NCI-H1092 treated with DMSO at 0.1 percent for 48 hours (cell line): ENCODE measurements around the gene ARHGAP15.

Experiments
- DNase-seq: peaks from one replicate; lab custom pipeline; 2025; lab: John Stamatoyannopoulos, UW

The ARHGAP15 gene

DNA sequence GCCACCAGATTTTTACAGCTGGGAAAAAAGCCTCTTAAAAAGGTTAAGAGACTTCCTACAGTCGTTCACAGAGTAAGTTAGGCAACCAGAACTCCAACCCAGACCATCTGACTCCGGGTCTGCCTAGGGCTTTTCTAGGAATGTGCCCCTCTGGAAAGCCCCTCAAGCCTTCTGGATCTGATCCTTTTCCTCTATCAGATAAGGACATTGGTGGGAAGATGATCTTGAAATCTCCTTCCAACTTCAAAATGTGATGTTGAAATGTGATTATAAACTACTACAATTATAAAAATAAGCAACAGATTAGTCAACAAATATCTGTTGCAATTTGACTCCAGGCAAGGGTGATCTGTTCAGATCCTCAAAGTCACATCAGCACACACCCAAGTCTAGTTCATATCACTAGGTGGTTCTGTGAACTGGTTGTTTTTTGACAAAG lies 270.4 kb downstream of the ARHGAP15 start:
- DNase-seq: no peak

DNA sequence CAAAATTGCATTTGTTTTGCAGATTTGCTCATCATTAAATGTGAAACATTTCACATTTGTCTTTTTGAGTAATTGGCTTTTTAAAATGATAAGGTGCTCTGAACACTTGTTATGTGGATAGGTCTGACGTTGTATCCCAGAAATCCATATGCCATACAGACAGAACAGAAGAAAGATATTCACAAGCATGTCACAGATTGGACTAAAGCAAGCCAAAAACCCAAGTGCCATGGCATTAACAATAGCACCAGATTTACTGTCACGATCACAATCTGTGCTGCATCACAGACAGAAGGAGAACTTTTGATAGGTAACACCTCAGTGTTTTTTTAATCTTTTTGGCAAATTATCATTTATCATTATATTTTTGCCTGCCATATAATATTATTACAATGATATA lies 272.6 kb downstream of the ARHGAP15 start:
- DNase-seq: no peak

DNA sequence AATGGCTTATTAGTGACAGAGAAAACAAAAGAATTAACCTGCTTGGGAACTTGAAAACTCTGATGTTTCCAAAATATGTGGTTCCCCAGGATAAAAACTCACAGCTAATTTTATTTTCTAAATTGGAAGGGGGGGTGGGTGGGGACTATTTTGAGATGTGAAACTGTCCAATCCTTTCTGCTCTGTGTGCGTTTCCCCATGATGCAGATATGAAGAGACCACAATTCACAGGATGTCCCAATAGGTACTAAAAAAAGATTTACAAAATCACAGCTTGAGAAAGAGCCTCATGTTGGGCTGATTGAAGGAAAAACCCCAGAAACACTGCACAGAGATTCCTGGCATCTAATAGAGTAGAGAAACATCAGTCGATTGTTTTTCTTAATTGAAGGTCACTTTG lies 273.2 kb downstream of the ARHGAP15 start:
- no peak for DNase-seq

DNA sequence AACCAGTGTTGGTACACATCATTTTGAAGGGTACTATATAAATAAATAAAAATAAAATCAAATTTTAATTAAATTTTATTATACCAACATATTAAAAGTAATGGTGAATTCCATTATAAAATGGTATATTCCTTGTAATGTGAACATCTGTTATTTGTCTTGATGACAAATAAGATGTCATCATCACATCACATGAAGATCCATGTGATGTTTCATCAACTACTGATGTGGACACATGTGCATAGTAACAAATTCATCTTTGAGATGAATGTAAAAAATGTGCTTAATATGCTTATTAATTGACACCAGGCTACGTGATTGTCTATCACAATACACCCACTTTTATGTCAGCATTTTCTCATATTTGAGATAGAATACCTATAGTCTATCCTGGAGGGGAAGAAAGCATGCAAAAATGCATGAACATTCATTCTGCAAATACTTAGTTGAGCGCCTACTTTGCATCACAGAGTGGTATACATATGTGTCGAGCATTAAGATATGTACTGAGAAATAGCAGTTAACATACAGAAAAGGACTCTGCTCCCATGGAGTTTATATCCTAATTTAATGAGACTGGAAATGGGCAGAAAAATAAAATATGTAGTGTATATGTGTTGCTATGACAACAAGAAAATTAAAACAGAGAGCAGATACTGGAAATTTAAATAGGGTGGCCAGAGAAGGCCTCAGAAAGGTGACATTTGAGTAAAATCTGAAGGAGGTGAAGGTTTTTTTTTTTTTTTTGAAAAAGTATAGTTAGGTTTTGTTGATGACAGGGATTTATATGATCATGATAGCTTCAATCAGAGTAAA lies 281.1 kb downstream of the ARHGAP15 start:
- no peak for DNase-seq

DNA sequence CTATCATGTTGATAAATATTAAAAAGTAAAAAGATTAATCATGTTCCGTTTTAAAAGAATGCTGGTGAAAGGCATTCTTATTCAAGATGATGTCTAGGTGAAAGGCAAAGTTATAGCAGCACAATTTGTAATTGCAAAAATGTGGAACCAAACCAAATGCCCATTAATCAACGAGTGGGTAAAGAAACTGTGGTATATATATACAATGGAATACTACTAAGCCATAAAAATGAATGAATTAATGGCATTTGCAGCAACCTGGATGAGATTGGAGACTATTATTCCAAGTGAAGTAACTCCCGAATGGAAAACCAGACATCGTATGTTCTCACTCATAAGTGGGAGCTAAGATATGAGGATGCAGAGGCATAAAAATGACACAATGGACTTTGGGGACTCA lies 286.4 kb downstream of the ARHGAP15 start:
- no peak for DNase-seq

DNA sequence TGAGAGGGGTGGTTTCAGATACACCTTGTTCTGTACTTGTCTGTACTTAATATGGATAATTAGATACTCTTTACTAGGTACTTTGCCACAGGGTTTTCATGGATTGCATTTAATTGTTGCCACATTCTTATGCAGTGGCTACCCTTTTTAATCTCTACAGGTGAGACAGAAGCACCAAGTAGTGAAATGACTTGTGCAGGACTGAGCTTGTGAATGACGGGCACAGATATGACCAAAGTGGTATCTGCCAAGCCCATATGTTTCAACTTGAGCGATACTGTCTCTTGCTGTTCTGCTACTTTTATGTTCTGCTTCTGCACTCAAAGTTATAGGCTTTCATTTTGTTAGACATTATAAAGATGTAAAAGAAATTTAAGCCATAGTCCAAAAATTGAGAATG lies 288.2 kb downstream of the ARHGAP15 start:
- no peak for DNase-seq

DNA sequence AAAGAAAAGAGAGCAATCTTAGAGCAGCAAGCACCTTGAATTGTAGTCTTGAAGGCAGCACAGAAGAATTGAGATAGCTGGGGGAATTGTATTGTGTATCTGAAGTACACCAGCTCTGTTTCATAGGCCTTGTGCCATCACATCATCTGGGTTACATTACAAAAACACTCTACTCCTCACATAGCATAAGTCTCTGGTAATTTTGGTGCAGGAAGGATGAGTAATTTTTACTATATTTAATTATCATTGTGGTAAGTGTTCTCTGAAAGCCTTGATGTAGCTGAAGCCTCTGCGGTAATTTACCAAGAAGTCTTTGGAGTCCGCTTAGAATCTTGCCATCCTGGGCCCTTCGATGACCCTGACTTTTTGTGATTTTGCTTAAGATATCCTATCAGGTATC lies 291.1 kb downstream of the ARHGAP15 start:
- no peak for DNase-seq

DNA sequence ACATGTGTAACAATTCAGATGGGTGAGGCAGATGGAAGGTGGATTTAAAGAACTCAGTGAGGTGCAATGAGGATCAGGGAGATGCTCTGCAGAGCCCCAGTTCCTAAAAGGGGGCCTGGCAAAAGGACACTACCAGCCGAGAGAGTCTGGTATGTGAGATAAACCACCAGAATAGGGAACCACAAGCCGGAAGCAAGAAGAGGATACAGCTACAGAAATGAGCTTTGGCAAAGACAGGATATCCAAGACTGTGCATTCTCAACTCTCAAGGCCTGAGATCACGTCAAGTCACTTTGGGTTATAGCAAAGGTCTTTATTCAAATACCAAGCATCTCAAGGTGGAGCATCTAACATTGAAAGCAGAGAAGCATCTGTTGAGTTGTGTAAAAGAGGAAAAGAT lies 293.5 kb downstream of the ARHGAP15 start:
- no peak for DNase-seq

DNA sequence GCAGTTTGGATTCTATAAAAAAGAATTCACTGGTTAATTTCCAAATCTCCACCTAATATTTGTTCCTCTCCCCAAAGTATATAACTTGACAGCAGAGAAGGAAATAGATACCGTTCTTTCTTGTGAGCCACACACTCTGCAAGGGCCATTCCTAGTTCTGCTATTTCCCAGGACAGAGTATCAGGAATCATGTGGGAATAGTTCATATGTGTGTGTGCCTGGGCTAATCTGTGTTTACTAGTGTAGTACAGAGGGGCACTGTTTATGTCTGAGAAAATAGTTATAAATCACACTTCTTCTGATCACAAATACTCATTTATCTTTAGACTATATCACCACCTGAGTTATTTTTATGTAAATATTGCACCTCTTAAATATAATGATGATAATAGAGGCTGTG lies 296.7 kb downstream of the ARHGAP15 start:
- DNase-seq: no peak

DNA sequence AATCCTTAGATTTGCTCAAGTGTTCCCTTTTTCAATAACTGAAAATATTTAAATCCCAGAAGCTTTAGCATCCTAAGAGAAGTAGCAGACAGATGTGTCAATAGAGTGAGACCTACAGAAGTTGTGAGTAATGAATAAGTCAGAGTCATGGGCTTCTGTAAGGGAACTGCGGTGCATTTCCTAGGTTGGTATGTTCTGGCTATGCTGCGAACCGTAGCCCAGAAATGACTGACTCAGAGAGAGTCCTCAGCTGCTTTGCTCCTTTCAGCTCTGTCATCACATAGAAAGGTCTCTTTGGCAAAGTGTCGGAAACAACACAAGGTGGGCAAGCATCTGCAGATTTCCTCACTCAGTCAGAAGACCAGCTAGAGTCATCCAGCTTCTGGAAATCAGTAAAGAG lies 297.1 kb downstream of the ARHGAP15 start:
- DNase-seq: no peak

DNA sequence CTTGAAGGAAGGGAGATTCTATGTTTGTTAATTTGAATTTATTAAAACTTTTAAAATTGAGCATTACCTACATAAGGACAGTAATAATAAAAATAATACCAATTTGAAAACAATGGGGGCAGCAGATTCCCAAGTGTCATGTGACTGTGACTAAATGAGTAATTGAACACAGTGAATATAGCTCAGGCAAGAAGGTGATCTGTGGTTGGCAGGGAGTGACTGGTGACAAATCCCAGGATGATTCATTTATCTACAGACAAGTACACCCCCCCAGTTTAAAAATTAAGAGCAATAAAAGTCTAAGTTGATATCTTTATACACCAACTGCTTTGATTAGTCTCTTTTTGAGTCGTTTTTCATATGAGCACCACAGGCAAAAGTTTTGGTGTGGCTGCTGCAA lies 299.5 kb downstream of the ARHGAP15 start:
- DNase-seq: no peak

DNA sequence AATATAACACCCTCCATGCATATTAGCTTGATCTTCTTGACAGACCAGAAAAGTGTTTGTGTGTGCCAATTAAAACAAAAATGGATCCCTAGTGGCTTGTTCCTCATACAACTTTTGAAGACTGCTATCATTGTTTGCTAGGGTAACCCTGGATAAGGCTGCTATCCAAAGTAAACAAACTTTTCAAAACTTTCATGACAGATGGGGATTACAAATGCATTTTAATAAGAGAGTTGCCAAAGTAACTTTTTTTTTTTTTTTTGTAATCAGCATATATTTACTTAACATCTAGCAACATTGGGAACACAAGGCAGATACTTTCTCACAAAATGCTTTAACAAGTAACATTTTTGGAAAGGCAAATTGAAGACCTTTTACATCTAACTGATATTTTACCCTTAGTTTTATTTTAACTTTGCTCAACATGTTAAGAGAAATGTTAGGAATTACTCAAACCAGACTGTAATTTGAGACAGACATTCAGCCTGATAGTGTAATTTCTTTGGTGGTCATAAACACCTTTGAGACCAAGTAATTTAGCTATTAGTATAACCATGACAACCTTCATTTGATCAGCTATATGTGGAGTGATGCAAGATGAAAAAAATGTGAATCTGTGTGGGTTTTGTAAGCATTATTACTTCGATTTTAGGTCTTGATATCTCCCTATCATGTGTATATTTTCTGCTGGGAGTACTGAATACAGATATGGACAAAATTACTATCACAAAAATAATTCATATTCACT lies 300.9 kb downstream of the ARHGAP15 start:
- DNase-seq: no peak

DNA sequence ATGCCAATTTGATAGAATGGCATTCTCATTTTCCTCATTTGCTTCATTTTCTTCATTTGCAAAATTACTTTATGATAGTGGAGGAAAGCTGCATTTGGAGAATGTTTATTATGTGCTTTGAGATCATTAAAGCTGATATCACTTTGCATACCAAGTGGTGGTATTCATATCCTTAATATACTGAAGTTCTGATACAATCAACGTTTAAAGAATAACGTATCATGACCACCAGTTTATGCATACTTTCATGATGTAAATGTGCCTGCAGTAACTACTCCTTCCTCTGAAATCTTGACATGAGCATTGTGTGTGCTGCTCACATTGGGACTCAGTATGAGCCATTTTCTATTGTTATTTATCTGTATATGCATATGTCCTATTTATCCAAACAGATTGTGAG lies 302.1 kb downstream of the ARHGAP15 start:
- DNase-seq: no peak

DNA sequence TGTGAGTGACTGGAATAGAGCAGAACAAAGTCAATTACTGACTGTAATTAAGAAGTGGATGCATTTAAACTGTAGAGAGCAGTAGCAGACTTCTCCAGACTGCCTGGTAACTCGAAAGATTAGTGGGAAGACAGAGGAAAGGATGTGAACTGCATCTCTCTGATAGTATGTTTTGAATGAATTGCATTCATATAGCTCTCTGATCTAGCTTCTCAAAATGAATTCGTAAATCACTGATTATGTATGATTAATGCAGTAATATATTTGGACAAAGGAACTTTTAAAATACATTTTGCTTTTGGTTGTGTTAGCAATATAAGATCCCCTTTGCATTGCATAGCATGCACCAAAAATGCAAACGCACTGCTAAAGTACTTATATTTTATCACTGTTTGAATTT lies 304.0 kb downstream of the ARHGAP15 start:
- no peak for DNase-seq

DNA sequence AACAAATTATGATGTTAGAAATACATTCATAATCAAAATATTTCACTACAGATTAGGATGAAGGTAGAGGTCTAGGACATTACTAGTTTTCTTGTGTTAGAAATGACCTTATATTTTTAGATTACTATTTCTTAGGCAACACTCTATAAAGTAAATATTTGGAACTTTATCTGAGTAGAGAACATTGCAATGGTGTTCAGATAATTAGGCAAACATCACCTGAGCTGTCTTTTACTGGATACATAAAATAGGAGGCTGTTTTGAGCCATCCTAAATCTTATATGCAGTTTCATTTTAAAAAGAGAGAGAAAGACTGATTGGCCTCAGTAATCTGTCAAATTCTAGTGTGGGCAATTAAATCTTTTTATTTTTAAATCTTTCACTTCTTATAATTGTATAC lies 304.6 kb downstream of the ARHGAP15 start:
- DNase-seq: no peak

DNA sequence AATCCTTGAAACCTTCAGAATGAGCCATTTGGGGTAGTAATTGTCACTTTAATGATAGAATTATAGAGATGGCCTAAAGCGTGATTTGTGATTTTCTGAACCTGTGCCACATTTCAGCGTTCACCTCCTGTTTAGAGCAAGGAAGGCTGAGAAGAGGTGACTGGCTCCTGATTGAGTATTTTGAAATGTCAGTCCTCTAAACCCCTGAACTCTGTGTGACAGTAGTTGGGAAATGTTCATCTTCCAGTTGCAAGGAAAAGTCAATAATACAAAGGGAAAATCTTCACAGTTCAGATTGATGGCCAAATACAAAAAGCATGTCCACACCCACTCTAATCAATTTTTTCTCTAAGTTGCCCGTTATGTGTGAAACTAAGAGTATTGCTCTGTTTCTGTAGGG lies 305.2 kb downstream of the ARHGAP15 start:
- DNase-seq: no peak

DNA sequence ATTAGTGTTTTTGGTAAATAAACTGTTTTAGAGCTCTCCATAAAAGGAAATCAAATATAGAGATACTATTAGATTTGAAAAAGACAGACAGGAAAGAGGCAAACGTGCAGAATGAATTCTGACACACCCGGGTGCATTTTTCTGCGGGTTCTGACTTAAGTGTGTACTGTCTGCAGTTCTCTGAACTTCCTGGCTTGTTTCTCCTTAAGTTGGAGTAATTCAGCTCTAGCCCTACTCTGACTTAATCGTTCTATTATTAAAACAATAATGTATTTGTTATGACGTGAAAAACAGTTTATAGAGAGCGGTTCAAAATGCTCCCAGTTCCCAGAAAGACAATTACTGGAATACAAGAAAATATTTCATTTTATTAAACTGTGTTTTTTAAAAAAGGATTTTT lies 305.9 kb downstream of the ARHGAP15 start:
- no peak for DNase-seq

DNA sequence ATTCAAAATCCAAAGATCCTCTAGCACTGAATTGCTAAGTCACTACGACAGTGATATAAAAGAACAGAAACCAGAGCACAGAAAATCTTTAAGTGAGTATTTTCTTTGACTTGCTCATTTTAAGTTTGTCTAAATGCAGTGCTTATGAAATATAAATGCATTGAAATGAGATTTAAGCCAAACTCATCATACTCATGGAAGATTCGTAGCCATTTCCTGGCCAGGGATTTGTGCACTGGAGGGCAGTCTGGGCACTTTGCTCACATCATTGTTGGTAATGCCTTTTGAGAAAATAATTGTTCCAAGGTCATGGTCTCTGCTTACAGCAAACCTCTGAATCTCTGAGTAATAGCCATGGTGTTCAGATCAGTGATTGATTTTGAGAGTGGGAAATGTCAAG lies 307.7 kb downstream of the ARHGAP15 start:
- no peak for DNase-seq

DNA sequence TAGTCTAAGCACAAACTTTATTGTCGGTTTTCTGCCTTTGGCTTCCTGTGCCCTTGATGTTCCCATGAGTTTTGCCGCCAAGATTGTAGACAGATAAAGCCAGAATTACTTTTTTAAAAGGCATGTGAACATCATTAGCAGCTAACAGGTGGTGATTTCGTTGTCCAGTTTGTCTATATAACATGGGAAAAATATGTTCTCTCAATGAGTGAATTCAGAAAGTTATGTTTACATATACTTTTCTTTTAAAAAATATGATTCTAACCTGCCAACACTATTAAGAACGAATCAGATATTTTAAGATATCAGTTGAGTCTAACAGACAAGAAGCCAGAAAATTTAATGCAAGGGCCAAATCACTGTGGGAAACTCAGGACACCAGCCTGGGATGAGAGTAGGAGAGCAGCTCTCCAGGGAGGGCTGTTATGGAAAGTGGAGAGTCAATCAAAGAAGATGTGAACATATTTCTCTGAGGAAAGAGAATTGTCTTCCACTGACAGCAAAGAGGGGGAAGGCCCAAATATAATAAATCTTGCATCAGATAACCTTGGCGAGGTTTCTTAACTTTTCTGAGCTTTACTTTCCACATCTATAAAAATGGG lies 311.3 kb downstream of the ARHGAP15 start:
- DNase-seq: no peak

DNA sequence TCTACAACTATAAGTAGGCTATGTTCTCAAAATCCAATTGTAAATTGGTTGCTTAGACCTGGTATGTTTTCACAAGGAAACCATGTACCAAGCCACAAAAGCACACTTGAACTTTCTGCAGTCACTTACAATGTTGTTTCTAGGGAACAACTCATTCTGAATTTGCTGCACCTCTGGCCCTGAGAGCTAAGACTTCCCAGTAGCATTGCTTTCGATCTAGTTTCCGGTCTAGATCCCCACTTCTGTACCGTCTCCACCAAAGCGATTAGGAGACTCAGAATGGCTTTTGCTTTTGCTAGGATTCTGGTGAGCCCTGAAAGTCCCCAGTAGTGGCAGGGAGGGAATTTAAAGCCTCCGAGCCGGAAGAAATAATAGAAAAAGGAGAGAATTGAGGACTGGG lies 313.0 kb downstream of the ARHGAP15 start:
- DNase-seq: no peak

DNA sequence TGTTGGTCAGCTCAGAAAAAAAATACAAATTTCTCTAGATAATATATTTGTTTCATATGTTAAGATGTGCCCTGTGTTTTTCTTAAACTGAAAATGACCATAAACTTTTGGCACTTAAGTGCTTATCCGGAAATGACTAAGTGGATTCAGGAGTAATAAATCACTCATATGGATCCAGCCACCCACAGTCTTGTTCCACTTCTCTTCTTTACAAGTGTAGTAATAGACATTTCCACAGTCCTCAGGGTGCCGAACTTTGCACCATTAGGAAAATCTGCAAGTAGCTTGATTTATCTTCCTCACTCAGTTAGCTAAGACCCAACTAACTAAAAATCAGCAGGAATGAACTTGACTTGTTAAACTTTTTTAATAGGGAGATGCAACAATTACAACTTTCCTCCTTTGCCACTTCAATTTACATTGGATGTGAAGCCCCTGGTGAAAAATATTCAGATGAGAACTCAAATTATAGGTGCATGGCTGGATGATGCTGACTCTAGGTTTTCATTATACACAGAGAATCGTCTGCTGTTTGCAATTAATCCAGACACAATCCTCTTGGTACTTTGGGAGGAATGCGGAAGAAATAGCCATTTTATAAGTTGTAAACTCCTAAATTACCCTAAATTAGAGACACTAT lies 322.5 kb downstream of the ARHGAP15 start:
- DNase-seq: no peak

DNA sequence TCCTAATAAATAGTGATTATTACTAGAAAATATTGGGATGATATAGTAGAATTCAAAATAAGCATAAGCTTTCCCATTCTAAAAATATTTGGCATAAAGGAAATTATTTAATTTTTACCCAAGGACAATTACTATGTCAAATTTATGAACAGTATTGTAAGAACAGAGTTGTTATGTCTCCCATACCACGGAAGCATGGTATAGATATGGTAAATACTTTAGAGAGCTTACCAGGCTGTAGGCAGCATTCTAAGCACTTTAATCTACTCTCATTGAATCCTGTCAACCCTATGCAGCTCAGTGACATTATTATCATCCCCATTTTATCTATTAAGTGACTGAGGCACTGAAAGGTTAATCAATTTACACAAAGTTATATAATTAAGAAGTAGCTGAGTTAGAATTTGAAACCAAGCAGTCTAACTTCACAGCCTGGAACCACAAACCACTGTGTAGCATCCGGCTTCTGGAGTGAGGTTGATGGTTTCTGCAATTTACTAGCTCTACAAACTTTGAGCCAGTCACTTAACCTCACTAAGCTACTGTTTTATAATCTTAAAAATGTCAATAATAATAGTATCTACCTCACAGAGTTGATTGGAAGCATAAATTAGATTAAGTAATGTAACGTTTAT lies 323.7 kb downstream of the ARHGAP15 start:
- DNase-seq: no peak
